GM12864 (cell line): ENCODE data around the gene CDH13.

ENCODE experiments used
- DNase-seq: peaks from one replicate; pipeline ENCODE4 v3.0.0-alpha.2; 2011; ENCODE audit warnings: low read depth
- H3K4me3 ChIP-seq: 2 replicates; pipeline ENCODE4 v1.5.1; 2011; ENCODE audit warnings: mild to moderate bottlenecking, low read depth, low read length, control low read depth
- CTCF ChIP-seq: IDR thresholded peaks from 2 replicates; pipeline ENCODE4 v1.5.1; 2011; ENCODE audit warnings: low read depth, mild to moderate bottlenecking, moderate library complexity, low read length, control low read depth, inconsistent platforms; ENCODE audit errors: missing control alignments

Gene CDH13

GRCh38 chr16:83806036-83806435 lies 1179.3 kb downstream of the CDH13 start:
- H3K4me3 ChIP-seq, result no peak overlapping the region
- DNase-seq, result peak; percentile 31
- TF ChIP-seq CTCF, result no peak

- H3K4me3 ChIP-seq, result no peak overlapping the region
- no peak for TF ChIP-seq CTCF
- no peak for DNase-seq
Observed at GRCh38 chr16:83806731-83807130, 1180.0 kb downstream of the CDH13 start.

- TF ChIP-seq CTCF, result no peak
- DNase-seq, result no peak
- H3K4me3 ChIP-seq, result peak overlapping the region; percentile 11; the same call in 1 of the 2 replicates
Observed at GRCh38 chr16:83807327-83807709, 1180.5 kb downstream of the CDH13 start.

- peak; percentile 79 for DNase-seq
- peak within 1 kb of the TSS; percentile 96 for H3K4me3 ChIP-seq
- no peak for TF ChIP-seq CTCF
Observed at GRCh38 chr16:83807710-83808572, 1181.2 kb downstream of the CDH13 start, which contains the start of gene HSBP1. HSBP1 (plus strand) TSS chr16:83807978; CDS start chr16:83808077, 99 bp downstream.

GRCh38 chr16:83808573-83809014 lies 1181.8 kb downstream of the CDH13 start:
- DNase-seq, result no peak
- no peak for TF ChIP-seq CTCF
- H3K4me3 ChIP-seq, result peak overlapping the region; percentile 96

GRCh38 chr16:83809092-83809491 lies 1182.3 kb downstream of the CDH13 start:
- DNase-seq, result no peak
- TF ChIP-seq CTCF, result no peak

More at GRCh38 chr16:83809092-83809491, 1182.3 kb downstream of the CDH13 start:
- peak overlapping the region; percentile 96 for H3K4me3 ChIP-seq
